NCI-H1105 (cell line): Measurements from ENCODE around the gene FSTL1.

ENCODE experiments used
- DNase-seq: peaks from one replicate; lab custom pipeline; 2025; lab: John Stamatoyannopoulos, UW

The FSTL1 gene

GRCh38 chr3:120468635-120469295 lies 18.0 kb upstream of the FSTL1 start:
- no peak for DNase-seq

- DNase-seq = no peak
Measured at GRCh38 chr3:120462409-120462959, 11.7 kb upstream of the FSTL1 start.

- DNase-seq = no peak
Measured at GRCh38 chr3:120461416-120461815, 10.6 kb upstream of the FSTL1 start.

GRCh38 chr3:120460862-120461261 lies 10.1 kb upstream of the FSTL1 start:
- no peak for DNase-seq

GRCh38 chr3:120460181-120460790 lies 9.5 kb upstream of the FSTL1 start:
- DNase-seq = no peak

GRCh38 chr3:120459196-120459595 lies 8.4 kb upstream of the FSTL1 start:
- DNase-seq = no peak

GRCh38 chr3:120457827-120458226 lies 7.0 kb upstream of the FSTL1 start:
- no peak for DNase-seq

GRCh38 chr3:120454076-120454689 lies 3.4 kb upstream of the FSTL1 start:
- DNase-seq = no peak

- no peak for DNase-seq
Measured at GRCh38 chr3:120452816-120453215, 2.0 kb upstream of the FSTL1 start.

- no peak for DNase-seq
Measured at GRCh38 chr3:120451806-120452205, 1.0 kb upstream of the FSTL1 start.

- DNase-seq = no peak
Measured at GRCh38 chr3:120451272-120451761, 525 bp upstream of the FSTL1 start.

- DNase-seq = peak; percentile 21
Measured at GRCh38 chr3:120449701-120450599, 842 bp downstream of the FSTL1 start.

- no peak for DNase-seq
Measured at GRCh38 chr3:120449251-120449650, 1.5 kb downstream of the FSTL1 start.

- DNase-seq = no peak
Measured at GRCh38 chr3:120448756-120449155, 2.0 kb downstream of the FSTL1 start.

GRCh38 chr3:120446891-120447668 lies 3.7 kb downstream of the FSTL1 start:
- DNase-seq = no peak

- DNase-seq = no peak
Measured at GRCh38 chr3:120445654-120446053, 5.1 kb downstream of the FSTL1 start.

- no peak for DNase-seq
Measured at GRCh38 chr3:120443626-120444123, 7.1 kb downstream of the FSTL1 start.

GRCh38 chr3:120442975-120443517 lies 7.7 kb downstream of the FSTL1 start:
- no peak for DNase-seq

GRCh38 chr3:120441776-120442175 lies 9.0 kb downstream of the FSTL1 start:
- no peak for DNase-seq

- no peak for DNase-seq
Measured at GRCh38 chr3:120440762-120441161, 10.0 kb downstream of the FSTL1 start.
